Breast epithelium (tissue), 4 donors: ENCODE measurements around the gene SRRM2. TPM values are rescaled to one million over a fixed set of nuclear protein-coding genes. Genes with fewer than 3 reads are reported as not detected.

ENCODE experiments used
- DNase-seq, 2 donors: peaks; one replicate each; pipeline ENCODE4 v3.0.0-alpha.2; 2019; ENCODE audit warnings: low spot score in 2 of 2
- H3K27ac ChIP-seq, 2 donors: fragments of 200-600 bp; sonication (generic) in 1 of 2; one replicate each; pipeline ENCODE4 v1.5.1; 2016 to 2019; ENCODE audit warnings: mild to moderate bottlenecking in 1 of 2
- H3K27me3 ChIP-seq, 2 donors: fragments of 200-600 bp; sonication (generic) in 1 of 2; one replicate each; pipeline versions ENCODE4 v1.5.1 to v1.6.0; 2017 to 2019; ENCODE audit warnings: control low read depth in 1 of 2, mild to moderate bottlenecking in 1 of 2
- H3K36me3 ChIP-seq: fragments of 200-600 bp; one replicate; pipeline ENCODE4 v1.5.1; 2019
- H3K4me1 ChIP-seq, 2 donors: fragments of 200-600 bp; sonication (generic); one replicate each; pipeline ENCODE4 v1.5.1; 2016 to 2019; ENCODE audit warnings: control low read depth in 1 of 2
- H3K4me3 ChIP-seq, 3 donors: fragments of 200-600 bp; sonication (generic); 1 replicate in 2 of 3; 2 replicates in 1 of 3; pipeline ENCODE4 v1.5.1; 2016 to 2019; ENCODE audit warnings: mild to moderate bottlenecking in 3 of 3, moderate library complexity in 2 of 3
- H3K9me3 ChIP-seq, 2 donors: fragments of 200-600 bp; sonication (generic) in 1 of 2; one replicate each; pipeline ENCODE4 v1.5.1; 2016 to 2019; ENCODE audit warnings: control low read depth in 1 of 2
- CTCF ChIP-seq, 3 donors: fragments of 450-650 bp; IDR thresholded peaks; one replicate each; pipeline ENCODE4 v1.5.1; 2016 to 2017; ENCODE audit warnings: antibody characterized with exemption in 3 of 3, mild to moderate bottlenecking in 3 of 3, moderate library complexity in 3 of 3
- POLR2A ChIP-seq: fragments of 450-650 bp; IDR thresholded peaks from one replicate; pipeline ENCODE4 v1.6.1; 2016; ENCODE audit warnings: antibody characterized with exemption, mild to moderate bottlenecking, moderate library complexity
- POLR2AphosphoS5 ChIP-seq, 3 donors: sonication (generic); formaldehyde crosslinking; IDR thresholded peaks; one replicate each; pipeline ENCODE4 v1.6.1; 2017; ENCODE audit warnings: antibody characterized with exemption in 3 of 3
- intact Hi-C: fragments of 100-400 bp; cut with DNase I; formaldehyde crosslinking; loops from one replicate; pipeline ENCODE4 v1.15.1; 2023; ENCODE audit warnings: low total_unique reads
- total RNA-seq, 3 donors: library from RNA; depleted of rRNA; stranded (reverse); fragments of >200 nt; gene quantifications; one replicate each; pipeline ENCODE4 v1.1.0, GENCODE V29; 2016

Gene SRRM2
- total RNA-seq, 3 donors from 2014 or later, result 229 to 416 (median 388) TPM

GRCh38 chr16:2724816-2725348 lies 27.6 kb upstream of the SRRM2 start:
- Histone ChIP-seq H3K4me3 (no peak overlapping the region), H3K4me1 (peaks cover 1 to 7% of the 10 kb centered on the region in 2 donors), H3K27ac (no peak overlapping the region), H3K27me3 (no peaks in the 10 kb centered on the region), H3K36me3 (no peaks in the 10 kb centered on the region), H3K9me3 (no peaks in the 10 kb centered on the region)
- TF ChIP-seq CTCF (IDR thresholded peaks at IDR 0.05) (no peak), POLR2AphosphoS5 (IDR thresholded peaks at IDR 0.05) (no peak), POLR2A (no peak)
- intact Hi-C loops, result no loop called here
- no peak for DNase-seq

DNA sequence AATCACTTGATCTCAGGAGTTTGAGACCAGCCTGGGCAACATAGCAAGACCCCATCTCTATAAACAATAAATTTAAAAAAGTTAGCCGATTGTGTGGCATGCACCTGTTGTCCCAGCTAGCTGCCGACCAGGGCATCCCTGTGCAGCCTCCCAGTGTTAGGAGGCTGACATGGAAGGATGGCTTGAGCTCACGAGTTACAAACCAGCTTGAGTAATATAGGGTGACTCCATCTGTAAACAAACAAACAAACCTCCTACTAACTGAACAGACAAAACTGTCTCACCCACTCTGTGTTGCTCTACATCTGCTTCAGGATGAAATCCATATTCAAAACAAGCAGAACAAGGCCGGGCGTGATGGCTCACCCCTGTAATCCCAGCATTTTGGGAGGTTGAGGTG lies 25.5 kb upstream of the SRRM2 start:
- DNase-seq, result no peak
- Histone ChIP-seq H3K27me3 (no peaks in the 10 kb centered on the region), H3K4me3 (no peak overlapping the region), H3K4me1 (no peaks in the 10 kb centered on the region), H3K9me3 (no peaks in the 10 kb centered on the region), H3K36me3 (no peaks in the 10 kb centered on the region), H3K27ac (no peak overlapping the region)
- TF ChIP-seq POLR2A, result no peak
- no peak for TF ChIP-seq CTCF (IDR thresholded peaks at IDR 0.05)
- TF ChIP-seq POLR2AphosphoS5 (IDR thresholded peaks at IDR 0.05), result no peak
- intact Hi-C loops, result no loop called here

- TF ChIP-seq POLR2AphosphoS5 (IDR thresholded peaks at IDR 0.05) (no peak), CTCF (IDR thresholded peaks at IDR 0.05) (no peak), POLR2A (no peak)
- Histone ChIP-seq H3K4me1 (no peaks in the 10 kb centered on the region), H3K36me3 (no peaks in the 10 kb centered on the region), H3K9me3 (no peaks in the 10 kb centered on the region), H3K4me3 (no peak overlapping the region), H3K27me3 (no peaks in the 10 kb centered on the region), H3K27ac (no peak overlapping the region)
- DNase-seq, result no peak
- intact Hi-C loops, result no loop called here
Measured at GRCh38 chr16:2728034-2728433, 24.4 kb upstream of the SRRM2 start.

- H3K27ac ChIP-seq, result no peak overlapping the region
- no peak for DNase-seq
- H3K4me1 ChIP-seq, result no peaks in the 10 kb centered on the region
- H3K9me3 ChIP-seq, result no peaks in the 10 kb centered on the region
- H3K36me3 ChIP-seq, result no peaks in the 10 kb centered on the region
- no peak overlapping the region for H3K4me3 ChIP-seq
- no peaks in the 10 kb centered on the region for H3K27me3 ChIP-seq
- intact Hi-C loops, result no loop called here
- no peak for TF ChIP-seq POLR2AphosphoS5 (IDR thresholded peaks at IDR 0.05)
- no peak for TF ChIP-seq POLR2A
- TF ChIP-seq CTCF (IDR thresholded peaks at IDR 0.05), result no peak
Measured at GRCh38 chr16:2734844-2735515, 17.5 kb upstream of the SRRM2 start.

- H3K4me3 ChIP-seq, result no peak overlapping the region
- no peaks in the 10 kb centered on the region for H3K9me3 ChIP-seq
- H3K4me1 ChIP-seq, result no peaks in the 10 kb centered on the region
- no peak for TF ChIP-seq POLR2AphosphoS5 (IDR thresholded peaks at IDR 0.05)
- no peak for TF ChIP-seq POLR2A
- no peak for TF ChIP-seq CTCF (IDR thresholded peaks at IDR 0.05)
- H3K27me3 ChIP-seq, result no peaks in the 10 kb centered on the region
- DNase-seq, result no peak
- intact Hi-C loops, result no loop called here
- H3K27ac ChIP-seq, result no peak overlapping the region
- no peaks in the 10 kb centered on the region for H3K36me3 ChIP-seq
Measured at GRCh38 chr16:2736476-2737237, 15.8 kb upstream of the SRRM2 start.
